HG02588 (cell line): Measurements from ENCODE around the gene SACS.

Source experiments
- ATAC-seq: cut with Tn5 transposase; IDR thresholded peaks from one replicate; pipeline ENCODE4 v1.9.1; 2021; ENCODE audit warnings: mild to moderate bottlenecking, moderate library complexity; ENCODE audit not compliant: unreplicated experiment

SACS gene, protein sequence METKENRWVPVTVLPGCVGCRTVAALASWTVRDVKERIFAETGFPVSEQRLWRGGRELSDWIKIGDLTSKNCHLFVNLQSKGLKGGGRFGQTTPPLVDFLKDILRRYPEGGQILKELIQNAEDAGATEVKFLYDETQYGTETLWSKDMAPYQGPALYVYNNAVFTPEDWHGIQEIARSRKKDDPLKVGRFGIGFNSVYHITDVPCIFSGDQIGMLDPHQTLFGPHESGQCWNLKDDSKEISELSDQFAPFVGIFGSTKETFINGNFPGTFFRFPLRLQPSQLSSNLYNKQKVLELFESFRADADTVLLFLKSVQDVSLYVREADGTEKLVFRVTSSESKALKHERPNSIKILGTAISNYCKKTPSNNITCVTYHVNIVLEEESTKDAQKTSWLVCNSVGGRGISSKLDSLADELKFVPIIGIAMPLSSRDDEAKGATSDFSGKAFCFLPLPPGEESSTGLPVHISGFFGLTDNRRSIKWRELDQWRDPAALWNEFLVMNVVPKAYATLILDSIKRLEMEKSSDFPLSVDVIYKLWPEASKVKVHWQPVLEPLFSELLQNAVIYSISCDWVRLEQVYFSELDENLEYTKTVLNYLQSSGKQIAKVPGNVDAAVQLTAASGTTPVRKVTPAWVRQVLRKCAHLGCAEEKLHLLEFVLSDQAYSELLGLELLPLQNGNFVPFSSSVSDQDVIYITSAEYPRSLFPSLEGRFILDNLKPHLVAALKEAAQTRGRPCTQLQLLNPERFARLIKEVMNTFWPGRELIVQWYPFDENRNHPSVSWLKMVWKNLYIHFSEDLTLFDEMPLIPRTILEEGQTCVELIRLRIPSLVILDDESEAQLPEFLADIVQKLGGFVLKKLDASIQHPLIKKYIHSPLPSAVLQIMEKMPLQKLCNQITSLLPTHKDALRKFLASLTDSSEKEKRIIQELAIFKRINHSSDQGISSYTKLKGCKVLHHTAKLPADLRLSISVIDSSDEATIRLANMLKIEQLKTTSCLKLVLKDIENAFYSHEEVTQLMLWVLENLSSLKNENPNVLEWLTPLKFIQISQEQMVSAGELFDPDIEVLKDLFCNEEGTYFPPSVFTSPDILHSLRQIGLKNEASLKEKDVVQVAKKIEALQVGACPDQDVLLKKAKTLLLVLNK (N-terminal part only)

DNA sequence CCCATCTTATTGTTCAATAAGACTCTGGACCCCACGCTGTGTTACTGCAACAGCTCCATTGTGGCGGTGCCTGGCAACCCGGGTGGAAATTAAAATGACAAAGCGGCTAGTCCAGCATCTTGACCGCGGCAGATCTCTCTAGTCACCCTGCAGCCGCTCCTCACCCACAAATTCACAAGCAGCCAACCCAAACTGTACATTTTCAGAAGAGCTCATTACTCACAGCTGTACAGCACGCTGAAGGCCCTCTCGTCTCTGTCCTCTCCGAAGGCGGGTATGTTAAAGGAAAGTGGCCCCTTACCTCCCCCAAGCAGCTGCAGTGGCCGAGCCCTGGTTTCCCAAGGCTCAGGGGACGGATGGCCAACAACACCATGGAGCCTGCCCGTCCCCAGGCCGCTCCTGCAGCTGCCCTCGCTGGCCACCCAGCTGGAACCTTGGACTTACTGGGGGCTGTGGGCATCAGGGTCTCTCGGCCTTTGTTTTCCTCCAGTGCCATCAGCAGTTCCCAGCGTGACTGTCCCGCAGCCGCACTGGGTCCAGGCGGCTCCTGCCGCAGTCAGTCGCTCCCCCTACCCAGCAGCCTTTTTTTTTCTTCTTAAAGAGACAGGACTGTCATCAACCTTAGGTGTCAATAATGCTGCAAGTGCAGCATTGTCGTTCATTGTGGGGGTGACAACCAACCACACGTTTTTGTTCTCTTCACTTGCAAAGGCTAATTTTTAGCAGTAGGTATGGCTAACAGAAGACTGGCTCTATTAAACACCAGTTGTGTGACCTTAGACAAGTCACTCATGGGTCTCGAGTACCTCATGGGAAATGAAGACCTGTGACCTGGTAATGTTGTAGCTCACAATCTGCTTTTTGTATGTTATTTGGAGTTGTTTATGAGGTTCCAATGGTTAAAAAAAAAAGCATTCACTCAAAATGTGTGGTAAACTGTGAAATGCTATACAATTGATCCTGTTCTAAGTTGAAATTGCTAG is at the start of gene SACS:
Gene SACS (minus strand): TSS at position 532 of the 983 bp plus-strand sequence. CDS start 22,463 bp downstream, outside the sequence.
- ATAC-seq: no peak

DNA sequence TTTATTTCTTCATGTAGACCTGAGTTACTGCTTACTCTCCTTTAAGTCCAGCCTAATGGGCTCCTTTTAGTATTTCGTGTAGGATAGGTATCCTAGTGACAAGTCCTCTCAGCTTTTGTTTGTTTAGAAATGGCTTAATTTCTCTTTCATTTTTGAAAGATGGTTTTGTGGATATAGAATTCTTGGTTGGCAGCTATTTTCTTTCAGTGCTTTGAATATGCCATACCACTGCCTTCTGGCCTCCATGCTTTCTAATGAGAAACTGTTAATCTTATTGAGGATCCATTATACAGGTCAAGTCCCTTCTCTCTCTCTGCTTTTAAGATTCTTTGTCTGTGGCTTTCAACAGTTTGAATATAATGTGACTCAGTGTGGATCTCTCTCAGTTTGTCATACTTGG is 46.8 kb upstream of the SACS start:
- ATAC-seq: no peak

DNA sequence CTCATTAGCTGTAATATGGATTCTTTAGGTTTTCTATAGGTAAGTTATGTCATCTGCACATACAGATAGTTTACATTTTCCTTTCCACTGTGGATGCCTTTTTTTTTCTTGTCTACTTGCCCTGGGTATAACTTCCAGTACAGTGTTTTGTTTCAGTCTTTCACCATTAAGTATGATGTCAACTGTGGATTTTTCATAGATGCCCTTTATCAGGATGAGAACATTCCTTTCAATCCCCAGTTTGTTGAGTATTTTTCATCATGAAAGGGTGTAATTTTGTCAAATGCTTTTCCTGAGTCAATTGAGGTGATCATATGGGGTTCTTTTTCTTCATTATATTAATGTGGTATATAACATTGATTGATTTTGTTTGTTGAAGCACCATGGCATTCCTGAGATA is 43.6 kb upstream of the SACS start:
- ATAC-seq: no peak

DNA sequence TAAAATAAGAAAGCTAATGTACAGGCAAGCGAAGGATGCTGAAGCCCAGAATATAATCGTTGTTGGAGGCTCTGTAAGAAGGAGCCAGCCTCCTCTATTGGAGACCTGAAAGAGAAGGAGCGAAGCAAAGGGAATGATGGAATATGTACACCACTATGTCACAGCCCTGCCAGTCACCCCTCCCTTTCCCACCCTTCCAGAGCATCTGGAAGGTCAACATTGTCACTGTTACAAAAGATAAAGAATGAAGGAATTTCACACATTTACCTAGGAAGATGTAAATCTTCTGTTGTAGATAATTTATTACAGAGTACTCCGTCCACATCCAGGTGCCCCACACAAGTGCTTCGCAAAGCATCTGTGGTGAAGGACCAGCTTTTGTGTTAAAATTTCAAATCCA is 39.7 kb upstream of the SACS start:
- no peak for ATAC-seq

DNA sequence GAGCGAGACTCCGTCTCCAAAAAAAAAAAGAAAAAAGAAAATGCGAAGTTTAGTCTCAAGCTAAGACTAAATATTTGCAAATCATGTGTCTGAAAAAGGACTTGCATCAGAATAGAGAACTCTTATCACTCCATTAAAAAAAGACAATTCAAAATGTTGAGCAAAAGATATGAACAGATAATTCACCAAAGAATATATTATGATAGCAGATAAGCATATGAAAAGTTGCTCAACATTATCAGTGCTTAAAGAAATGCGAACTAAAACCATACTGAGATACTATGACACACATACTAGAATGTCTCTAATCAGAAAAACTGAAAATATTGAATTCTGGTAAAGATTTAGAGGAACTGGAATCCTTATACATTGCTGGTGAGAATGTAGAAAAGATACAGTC is 38.7 kb upstream of the SACS start:
- ATAC-seq: no peak

DNA sequence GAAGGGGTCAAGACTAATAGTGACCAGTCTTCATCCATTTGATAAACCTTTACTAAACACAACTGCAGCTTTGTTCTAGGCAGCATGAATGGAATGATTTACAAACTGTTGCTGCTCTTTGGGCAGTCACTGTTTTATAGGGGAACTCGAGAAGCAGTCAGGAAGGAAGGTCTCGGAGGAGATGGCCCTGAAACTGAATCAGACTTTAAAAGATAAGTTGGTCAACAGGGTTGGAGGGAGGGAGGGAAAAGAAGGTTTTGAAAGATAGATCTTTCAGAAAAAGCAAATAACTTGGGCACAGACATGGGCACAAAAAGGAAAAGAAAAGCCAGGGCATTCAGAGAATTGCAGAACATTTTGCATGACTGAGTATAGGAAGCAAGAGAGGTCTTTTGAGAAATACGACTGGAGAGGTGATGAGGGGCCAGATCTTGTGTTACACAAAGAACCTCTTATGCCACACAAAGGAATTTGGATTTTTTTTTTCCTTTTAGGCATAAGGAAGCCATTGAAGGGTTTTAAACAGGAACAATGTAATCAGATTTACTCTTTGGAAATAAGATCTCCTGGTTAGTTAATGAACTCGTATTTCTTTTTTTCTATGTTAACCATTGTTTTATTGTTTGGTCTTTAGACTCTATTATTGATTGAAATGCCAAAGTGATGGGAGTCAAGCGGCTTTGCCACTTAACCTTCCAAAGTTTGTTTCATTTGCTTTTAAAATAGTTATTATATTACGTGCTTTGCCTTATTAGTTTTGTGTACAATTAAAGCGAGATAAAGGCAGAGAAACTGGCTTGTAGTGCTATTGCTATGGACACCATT is 37.5 kb upstream of the SACS start:
- no peak for ATAC-seq

DNA sequence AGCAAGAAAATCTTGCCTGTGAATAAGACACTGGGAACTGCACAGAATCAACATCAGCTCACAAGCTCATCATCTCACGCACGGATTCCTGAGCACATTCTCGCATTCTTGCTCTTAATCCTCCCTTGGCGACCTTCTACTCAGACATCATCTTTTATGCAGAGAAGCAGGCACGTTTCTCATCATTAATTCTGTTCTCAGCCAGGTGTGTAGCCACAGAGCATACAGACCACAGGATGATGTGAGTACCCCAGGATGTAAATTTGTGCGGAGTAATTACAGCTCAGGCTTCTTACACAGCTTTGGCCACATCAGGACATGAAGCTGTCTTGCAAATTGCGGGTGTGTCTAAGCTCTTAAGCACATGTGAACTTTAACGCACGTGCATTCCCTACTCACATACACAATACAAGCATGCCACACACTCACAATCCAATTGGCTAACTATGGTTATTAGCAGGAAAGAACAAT is 36.5 kb upstream of the SACS start:
- ATAC-seq: no peak

DNA sequence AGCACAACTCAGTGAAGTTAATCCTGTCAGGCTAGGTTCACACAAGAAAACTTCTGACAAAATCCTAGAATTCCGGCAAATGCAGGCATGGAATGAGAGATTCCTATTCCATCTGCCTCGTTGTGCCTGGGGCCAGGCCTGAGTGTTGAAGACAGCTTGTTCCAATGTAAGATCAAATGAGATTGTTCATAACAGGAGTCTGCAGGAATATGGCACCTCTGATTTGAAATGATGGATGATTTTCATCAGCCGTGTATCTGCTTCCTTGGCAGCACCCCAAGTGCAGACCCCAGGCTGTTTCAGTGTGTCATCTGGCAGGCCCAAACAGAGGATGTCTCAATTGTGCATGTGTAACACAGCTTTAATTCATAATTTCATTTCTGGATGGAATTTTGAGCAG is 35.3 kb upstream of the SACS start:
- ATAC-seq: no peak

DNA sequence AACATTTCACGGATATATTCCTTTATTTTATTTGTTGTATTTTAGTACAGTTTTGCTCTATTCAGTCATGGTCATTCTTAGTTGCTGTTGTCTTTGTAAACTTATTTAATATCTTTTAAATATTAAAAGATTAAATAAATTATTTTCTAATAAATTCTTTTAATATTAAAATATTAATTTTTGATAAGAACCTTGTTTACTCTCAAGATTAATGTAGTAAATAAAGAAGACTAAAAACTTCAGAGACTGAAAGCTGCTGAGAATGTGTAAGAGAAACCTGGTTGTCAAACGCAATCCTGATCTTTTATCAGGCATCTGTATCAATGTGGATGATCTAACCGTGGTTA is 34.4 kb upstream of the SACS start:
- no peak for ATAC-seq

DNA sequence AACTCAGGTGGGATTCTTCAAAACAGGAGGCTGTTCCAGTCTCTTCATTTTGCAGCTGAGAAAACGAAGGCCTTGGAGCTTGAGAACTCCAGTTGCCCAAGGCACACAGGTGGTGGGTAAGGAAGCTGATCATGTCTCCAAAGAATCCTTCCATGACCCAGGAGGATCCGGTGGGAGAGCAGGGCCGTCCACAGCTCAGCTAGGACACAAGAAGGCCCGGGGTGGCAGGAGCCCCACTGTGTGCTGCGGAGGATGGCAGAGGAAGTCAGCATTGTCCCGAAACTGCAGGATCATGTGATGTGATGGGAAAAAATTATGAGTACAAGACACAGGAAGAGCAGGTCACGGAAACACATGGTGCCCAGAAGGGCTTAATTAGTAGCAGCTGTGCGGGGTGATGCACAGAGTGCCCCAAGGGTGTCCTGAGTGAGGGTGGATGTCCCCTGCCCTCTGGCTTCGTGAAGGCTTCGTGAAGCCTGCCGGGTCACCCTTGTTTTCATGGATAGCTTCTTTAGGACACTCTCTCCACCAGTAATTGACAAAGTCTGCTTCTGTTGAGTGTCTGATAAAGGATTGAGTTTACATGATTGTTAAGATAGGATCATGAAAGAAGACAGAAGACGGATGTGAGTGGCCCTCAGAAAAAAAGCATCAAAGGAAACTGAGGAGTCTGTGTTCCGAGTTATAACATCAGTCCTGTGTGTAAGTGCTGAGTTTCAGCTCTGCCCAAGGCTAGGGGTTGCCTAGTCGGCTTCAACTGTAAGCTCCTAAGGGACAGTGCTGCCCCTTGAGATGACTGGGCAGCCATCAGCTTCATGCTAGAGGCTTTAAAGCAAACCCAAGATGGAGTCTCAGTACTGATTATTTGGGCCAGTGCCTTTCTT is 33.8 kb upstream of the SACS start:
- ATAC-seq: no peak

DNA sequence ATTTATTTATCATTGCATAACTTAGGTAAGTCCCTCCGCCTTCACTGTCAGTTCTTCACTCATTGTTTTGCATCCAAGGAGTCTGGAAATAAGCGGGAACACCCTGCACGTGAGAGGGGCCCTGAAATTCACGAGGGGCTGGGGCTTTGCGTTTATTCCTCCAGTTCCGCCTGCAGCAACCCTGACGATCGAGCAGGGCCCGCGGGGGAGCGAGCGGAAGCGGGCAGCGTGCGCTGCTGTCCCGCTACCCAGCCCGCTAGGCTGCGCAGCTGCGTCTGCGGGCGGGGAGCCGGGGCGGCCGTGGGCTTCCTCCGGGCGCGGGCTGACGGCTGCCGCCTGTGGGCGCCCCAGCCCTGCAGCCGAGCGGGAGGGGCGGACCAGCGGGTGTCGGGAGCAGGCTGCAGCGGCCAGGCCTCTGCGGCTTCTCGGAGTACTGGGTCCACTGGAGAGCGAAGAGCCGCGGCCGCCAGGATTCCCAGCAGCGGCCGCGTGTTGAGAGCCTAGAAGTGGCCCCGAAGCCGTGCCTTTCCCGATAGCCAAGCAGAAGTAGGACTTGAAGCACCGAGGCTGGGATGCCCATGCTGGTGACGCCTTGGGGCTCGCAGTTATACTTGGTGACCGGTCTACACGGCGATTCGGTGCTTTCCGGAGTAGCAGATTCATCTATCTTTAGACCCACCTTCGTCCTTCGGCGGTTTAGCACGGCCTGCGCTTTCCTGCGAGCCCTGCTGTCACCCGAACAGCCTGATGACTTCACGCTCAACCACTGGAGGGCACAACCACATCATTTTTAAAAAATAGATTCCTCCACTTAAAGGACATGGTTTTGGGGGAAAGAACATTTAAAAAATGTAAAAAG is 32.9 kb upstream of the SACS start:
- ATAC-seq: peak; percentile 84

DNA sequence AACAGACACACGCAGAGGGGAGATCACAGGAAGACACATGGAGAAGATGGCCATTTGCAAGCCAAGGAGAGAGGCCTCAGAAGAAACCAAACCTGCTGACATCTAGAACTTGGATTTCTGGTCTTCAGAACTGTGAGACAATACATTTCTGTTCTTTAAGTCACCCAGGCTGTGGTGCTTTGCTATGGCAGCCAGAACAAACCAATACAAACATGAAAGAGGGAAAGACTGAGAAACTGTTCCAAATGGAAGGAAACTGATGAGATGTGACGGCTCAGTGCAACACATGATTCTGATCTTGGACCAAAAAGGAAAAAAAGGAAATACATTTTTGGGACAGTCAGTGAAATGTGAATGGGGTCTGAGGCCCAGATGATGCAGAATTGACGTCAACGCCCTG is 30.2 kb upstream of the SACS start:
- no peak for ATAC-seq

DNA sequence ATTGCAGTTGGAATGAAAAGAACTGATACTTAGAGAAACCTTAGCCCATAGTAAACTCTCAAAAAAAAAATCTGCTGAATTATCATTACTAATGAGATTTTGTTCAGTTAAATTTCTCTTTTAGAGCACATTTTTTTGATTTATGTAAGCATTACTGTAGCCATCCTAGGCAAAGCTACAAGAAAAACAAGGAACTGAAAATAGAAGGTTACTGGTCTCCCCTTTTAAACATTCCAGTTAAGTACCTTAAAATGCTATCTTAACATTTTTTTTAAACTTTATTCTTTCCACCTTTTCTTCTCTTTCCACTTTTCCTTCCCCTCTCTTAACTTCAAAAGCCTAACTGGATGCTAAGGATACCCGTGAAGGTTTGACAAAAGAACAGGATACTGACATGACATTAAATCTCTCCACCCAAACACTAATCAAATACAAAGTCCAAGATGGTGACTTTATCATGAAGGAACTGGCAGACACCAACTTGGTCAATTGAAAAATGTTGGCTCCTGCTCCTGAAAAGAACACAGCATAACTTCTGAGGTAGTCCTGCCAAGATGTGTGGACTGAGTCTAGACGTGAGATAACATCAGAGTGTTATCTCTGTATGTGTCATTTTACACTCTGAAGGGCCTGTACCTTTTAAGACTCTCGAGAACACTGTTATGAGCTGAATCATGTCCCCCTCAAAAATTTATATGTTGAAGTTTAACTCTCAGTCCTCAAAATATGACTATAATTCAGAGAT is 29.5 kb upstream of the SACS start:
- ATAC-seq: no peak

DNA sequence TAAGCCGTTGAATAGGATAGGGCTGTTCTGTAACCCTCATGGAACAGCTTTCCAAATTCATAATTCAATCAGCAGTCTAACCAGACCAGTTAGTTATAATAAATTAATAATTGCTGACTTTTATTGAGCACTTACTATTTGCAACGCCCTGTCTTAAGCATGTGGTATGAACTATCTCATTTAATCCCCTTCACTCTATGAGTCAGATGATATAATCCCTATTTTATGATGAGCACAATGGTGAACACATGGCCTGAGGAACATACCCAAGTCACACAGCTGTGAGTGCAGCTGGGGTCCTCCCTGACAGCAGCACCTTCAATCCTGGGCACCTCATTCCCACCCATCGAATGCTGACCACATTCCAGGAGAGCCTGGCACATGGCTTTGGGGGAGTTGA is 28.0 kb upstream of the SACS start:
- no peak for ATAC-seq

DNA sequence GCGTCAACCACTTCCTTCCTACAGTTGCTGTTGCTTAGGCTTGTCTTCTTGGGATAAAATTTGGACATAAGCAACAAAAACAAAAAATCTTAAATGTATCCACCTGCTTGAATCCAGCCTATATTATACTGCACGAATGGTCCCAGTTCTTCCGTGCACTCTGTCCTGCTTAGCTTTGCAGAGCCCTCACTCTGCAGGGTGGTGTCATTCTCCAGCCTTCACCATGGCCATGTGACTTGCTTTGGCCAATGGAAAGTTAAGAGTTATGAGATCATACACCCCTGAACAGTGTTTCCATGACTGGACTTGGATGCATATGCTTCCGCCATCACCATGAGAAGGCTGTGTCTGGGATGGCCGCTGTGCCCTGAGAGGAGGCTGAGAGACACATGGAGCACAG is 27.4 kb upstream of the SACS start:
- no peak for ATAC-seq

DNA sequence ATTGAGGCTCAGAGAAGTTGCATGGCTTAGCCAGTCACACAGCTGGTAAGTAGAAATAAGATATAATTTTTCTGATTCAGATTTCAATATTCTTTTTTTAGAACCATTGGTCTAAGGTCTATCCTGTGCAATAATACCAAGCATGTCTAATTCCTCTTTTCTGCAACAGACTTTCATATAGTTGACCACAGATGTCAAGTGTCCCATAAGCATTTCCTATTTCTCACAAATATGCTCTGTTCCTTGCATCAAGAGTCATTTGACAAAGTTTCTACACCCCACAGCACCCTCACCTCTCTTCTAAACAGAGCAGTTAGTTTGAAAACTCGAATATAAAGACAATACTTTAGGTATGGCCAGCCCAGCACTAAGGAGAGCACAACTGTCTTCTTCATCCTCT is 26.8 kb upstream of the SACS start:
- ATAC-seq: peak; percentile 81

DNA sequence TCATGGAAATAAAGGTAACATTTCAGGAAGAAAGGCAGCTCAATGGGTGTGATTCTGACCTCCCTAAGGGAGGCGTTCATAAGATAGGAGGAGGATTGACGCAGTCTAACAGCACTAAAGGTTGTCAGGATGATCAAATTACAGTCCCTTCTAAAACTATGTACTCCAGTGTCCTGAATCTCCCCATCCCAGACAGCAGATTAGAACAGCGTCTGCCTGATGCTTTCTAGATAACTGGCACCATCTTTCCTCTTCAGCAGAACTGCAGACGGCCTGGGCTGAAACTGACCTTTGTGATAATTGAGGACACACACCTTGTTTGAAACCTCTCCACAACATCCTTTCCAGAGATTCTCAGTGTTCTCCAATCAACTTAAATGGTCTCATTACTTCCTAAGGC is 25.5 kb upstream of the SACS start:
- no peak for ATAC-seq
